OCI-LY1 (cell line): Measurements from ENCODE around the gene VWA5B1.

ENCODE experiments used
- H2AFZ ChIP-seq: fragments of 200-600 bp; sonication (generic), shearing (Covaris generic); 2 replicates; pipeline ENCODE4 v1.6.0; 2014; ENCODE audit warnings: antibody characterized with exemption, mild to moderate bottlenecking, low read length
- H3F3A ChIP-seq: fragments of 200-600 bp; sonication (generic), shearing (Covaris generic); 2 replicates; pipeline ENCODE4 v1.6.0; 2014; ENCODE audit warnings: mild to moderate bottlenecking, antibody characterized with exemption, low read length, moderate library complexity; ENCODE audit not compliant: insufficient read depth
- H3K27ac ChIP-seq: fragments of 200-600 bp; sonication (generic); 2 replicates; pipeline ENCODE4 v1.5.1; 2014; ENCODE audit warnings: low read length, mixed run types, mild to moderate bottlenecking, low read depth; ENCODE audit not compliant: poor library complexity, severe bottlenecking
- H3K27me3 ChIP-seq: fragments of 200-600 bp; sonication (generic); 2 replicates; pipeline ENCODE4 v1.6.0; 2014; ENCODE audit warnings: antibody characterized with exemption, mild to moderate bottlenecking, low read length, moderate library complexity; ENCODE audit not compliant: insufficient read depth
- H3K36me3 ChIP-seq: fragments of 200-600 bp; sonication (generic); 2 replicates; pipeline ENCODE4 v1.6.1; 2014; ENCODE audit warnings: mild to moderate bottlenecking, antibody characterized with exemption, low read length, moderate library complexity, mixed read lengths; ENCODE audit not compliant: insufficient read depth
- H3K4me1 ChIP-seq: fragments of 200-600 bp; sonication (generic); 2 replicates; pipeline ENCODE4 v1.5.1; 2014; ENCODE audit warnings: mild to moderate bottlenecking, low read length, moderate library complexity; ENCODE audit not compliant: insufficient read depth, severe bottlenecking
- H3K4me2 ChIP-seq: fragments of 200-600 bp; sonication (generic), shearing (Covaris generic); 2 replicates; pipeline ENCODE4 v1.6.1; 2014; ENCODE audit warnings: low read length
- H3K4me3 ChIP-seq: fragments of 200-600 bp; sonication (generic); 2 replicates; pipeline ENCODE4 v1.5.1; 2014; ENCODE audit warnings: low read length, low read depth, mild to moderate bottlenecking, mixed read lengths; ENCODE audit not compliant: poor library complexity, severe bottlenecking
- H3K79me2 ChIP-seq: fragments of 200-600 bp; shearing (Covaris generic); 2 replicates; pipeline ENCODE4 v1.6.1; 2016; ENCODE audit warnings: mixed run types, low read length, mixed read lengths; ENCODE audit not compliant: insufficient read depth
- H3K9ac ChIP-seq: fragments of 200-600 bp; sonication (generic), shearing (Covaris generic); 2 replicates; pipeline ENCODE4 v1.6.1; 2014; ENCODE audit warnings: mild to moderate bottlenecking, low read length, mixed read lengths
- H3K9me2 ChIP-seq: fragments of 200-600 bp; sonication (generic), shearing (Covaris generic); 2 replicates; pipeline ENCODE4 v1.6.1; 2014; ENCODE audit warnings: low read depth, mild to moderate bottlenecking, low read length, mixed read lengths
- H3K9me3 ChIP-seq: fragments of 200-600 bp; shearing (Covaris generic); 2 replicates; pipeline ENCODE4 v1.6.1; 2014; ENCODE audit warnings: low read length, mixed read lengths
- H4K20me1 ChIP-seq: fragments of 200-600 bp; sonication (generic), shearing (Covaris generic); 2 replicates; pipeline ENCODE4 v1.6.0; 2016; ENCODE audit warnings: mild to moderate bottlenecking, low read length; ENCODE audit not compliant: insufficient read depth
- CTCF ChIP-seq: fragments of 200-600 bp; sonication (generic), shearing (Covaris generic); IDR thresholded peaks from 2 replicates; pipeline ENCODE4 v1.5.1; 2017; ENCODE audit warnings: mild to moderate bottlenecking, antibody characterized with exemption, low read length, moderate library complexity, mixed read lengths
- EZH2 ChIP-seq: fragments of 200-600 bp; sonication (generic), shearing (Covaris generic); IDR thresholded peaks from 2 replicates; pipeline ENCODE4 v1.8.0; 2017; ENCODE audit warnings: borderline replicate concordance, mixed run types, mild to moderate bottlenecking, antibody characterized with exemption, low read length, moderate library complexity, mixed read lengths

The VWA5B1 gene

GRCh38 chr1:20282533-20282932, 8.1 kb upstream of the VWA5B1 start:
- H3K9me3 ChIP-seq = no peaks in the 10 kb centered on the region
- H3K27ac ChIP-seq = no peak overlapping the region
- H2AFZ ChIP-seq = no peak overlapping the region
- H3K36me3 ChIP-seq = no peaks in the 10 kb centered on the region
- no peak overlapping the region for H3K9ac ChIP-seq
- no peaks in the 10 kb centered on the region for H3K9me2 ChIP-seq
- no peak for TF ChIP-seq EZH2
- TF ChIP-seq CTCF = no peak
- no peaks in the 10 kb centered on the region for H3K79me2 ChIP-seq
- H4K20me1 ChIP-seq = no peaks in the 10 kb centered on the region
- H3K27me3 ChIP-seq = peaks cover 7% of the 10 kb centered on the region; the same call in 1 of the 2 replicates
- H3K4me1 ChIP-seq = no peaks in the 10 kb centered on the region
- no peaks in the 10 kb centered on the region for H3F3A ChIP-seq
- H3K4me2 ChIP-seq = no peak overlapping the region
- H3K4me3 ChIP-seq = no peak overlapping the region

DNA sequence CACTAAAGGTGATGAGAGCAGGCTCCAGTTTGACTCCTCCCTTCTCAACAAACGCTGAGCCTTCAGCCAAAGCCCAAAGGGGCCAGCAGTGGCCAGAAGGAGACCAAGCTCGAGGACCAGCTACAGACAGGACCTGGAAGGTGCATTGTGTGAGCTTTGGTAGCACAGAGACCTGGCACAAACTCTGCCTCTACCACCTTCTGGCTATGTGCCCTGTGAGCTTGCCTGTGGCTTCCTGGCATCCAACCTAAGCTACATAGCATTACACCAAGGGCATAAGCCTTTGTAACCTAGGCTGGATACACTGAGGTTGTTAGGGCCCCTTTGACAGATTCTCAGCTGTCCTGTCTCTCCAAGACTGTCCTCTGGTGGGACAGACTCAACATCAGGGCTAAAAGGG, 6.6 kb upstream of the VWA5B1 start:
- no peaks in the 10 kb centered on the region for H3K4me1 ChIP-seq
- H4K20me1 ChIP-seq = no peaks in the 10 kb centered on the region
- H3K9me3 ChIP-seq = no peaks in the 10 kb centered on the region
- H3K4me2 ChIP-seq = no peak overlapping the region
- no peak overlapping the region for H3K27ac ChIP-seq
- H3K9me2 ChIP-seq = no peaks in the 10 kb centered on the region
- H3K79me2 ChIP-seq = no peaks in the 10 kb centered on the region
- H3F3A ChIP-seq = no peaks in the 10 kb centered on the region
- peaks cover 6% of the 10 kb centered on the region; the same call in 1 of the 2 replicates for H3K27me3 ChIP-seq
- no peaks in the 10 kb centered on the region for H3K36me3 ChIP-seq
- no peak for TF ChIP-seq CTCF
- no peak for TF ChIP-seq EZH2
- no peak overlapping the region for H3K9ac ChIP-seq
- no peak overlapping the region for H3K4me3 ChIP-seq
- no peak overlapping the region for H2AFZ ChIP-seq

GRCh38 chr1:20284625-20285024, 6.0 kb upstream of the VWA5B1 start:
- Histone ChIP-seq H3K9ac (no peak overlapping the region), H4K20me1 (no peaks in the 10 kb centered on the region), H3K36me3 (no peaks in the 10 kb centered on the region), H3K79me2 (no peaks in the 10 kb centered on the region), H3K27ac (no peak overlapping the region), H3K4me2 (no peak overlapping the region), H3K4me1 (no peaks in the 10 kb centered on the region), H3K27me3 (no peaks in the 10 kb centered on the region), H2AFZ (no peak overlapping the region), H3F3A (no peaks in the 10 kb centered on the region), H3K9me3 (no peaks in the 10 kb centered on the region), H3K9me2 (no peaks in the 10 kb centered on the region), H3K4me3 (no peak overlapping the region)
- TF ChIP-seq CTCF (no peak), EZH2 (no peak)
